ENCODE data around the gene APOBEC3B.
"Not testable (repeated sequence)": the region's sequence is repeated elsewhere in the genome, so short reads cannot be mapped to it uniquely, and the experiment has no call there.

The APOBEC3B gene

GRCh38 chr22:39026509-39027150 is 44.5 kb downstream of the APOBEC3B start:
- DNase-seq (ENCODE audit: extremely low read depth, low read depth): no peak

GRCh38 chr22:39027717-39028116 is 45.6 kb downstream of the APOBEC3B start:
- TF ChIP-seq CTCF (IDR thresholded peaks at IDR 0.05; ENCODE audit: low read depth, low read length): no peak
- no peak for DNase-seq (ENCODE audit: extremely low read depth, low read depth)

More at GRCh38 chr22:39026509-39027150, 44.5 kb downstream of the APOBEC3B start:
- TF ChIP-seq CTCF (IDR thresholded peaks at IDR 0.05; ENCODE audit: low read depth, low read length): no peak

- DNase-seq (ENCODE audit: extremely low read depth, low read depth): no peak
- TF ChIP-seq CTCF (IDR thresholded peaks at IDR 0.05; ENCODE audit: low read depth, low read length): no peak
These were observed 46.1 kb downstream of the APOBEC3B start for GRCh38 chr22:39028281-39028680.

GRCh38 chr22:39029227-39029626 is 47.1 kb downstream of the APOBEC3B start:
- DNase-seq (ENCODE audit: extremely low read depth, low read depth): no peak

GRCh38 chr22:39030705-39031104 is 48.6 kb downstream of the APOBEC3B start:
- TF ChIP-seq CTCF (IDR thresholded peaks at IDR 0.05; ENCODE audit: low read depth, low read length): no peak

More at GRCh38 chr22:39029227-39029626, 47.1 kb downstream of the APOBEC3B start:
- TF ChIP-seq CTCF (IDR thresholded peaks at IDR 0.05; ENCODE audit: low read depth, low read length): no peak

GRCh38 chr22:39031434-39032295 is 49.5 kb downstream of the APOBEC3B start:
- DNase-seq (ENCODE audit: extremely low read depth, low read depth): not testable (repeated sequence)

More at GRCh38 chr22:39030705-39031104, 48.6 kb downstream of the APOBEC3B start:
- no peak for DNase-seq (ENCODE audit: extremely low read depth, low read depth)

GRCh38 chr22:39037071-39037470 is 54.9 kb downstream of the APOBEC3B start:
- DNase-seq (ENCODE audit: extremely low read depth, low read depth): not testable (repeated sequence)

GRCh38 chr22:39039306-39040126 is 57.4 kb downstream of the APOBEC3B start:
- DNase-seq (ENCODE audit: extremely low read depth, low read depth): no peak
- TF ChIP-seq CTCF (IDR thresholded peaks at IDR 0.05; ENCODE audit: low read depth, low read length): no peak

- DNase-seq (ENCODE audit: extremely low read depth, low read depth): not testable (repeated sequence)
These were observed 58.0 kb downstream of the APOBEC3B start for GRCh38 chr22:39040155-39040537.

GRCh38 chr22:39040538-39041296 is 58.6 kb downstream of the APOBEC3B start, which contains the start of gene APOBEC3F:
Gene APOBEC3F (plus strand): TSS chr22:39040864. CDS start chr22:39040961, 97 bp downstream.
- DNase-seq (ENCODE audit: extremely low read depth, low read depth): not testable (repeated sequence)

Measured in AG09319 (cell line).